Stimulated activated CD8-positive, alpha-beta memory T cell treated with anti-CD3 and anti-CD28 coated beads, Interleukin-2, amount 100 ng/mL, for 48 hours (primary cell): Measurements from ENCODE around the gene PLA2G6.
A peak's percentile ranks its signal among the peaks of the same experiment; 100 is the strongest.

Experiments used
- DNase-seq, 2 donors: peaks; one replicate each; pipeline ENCODE4 v3.0.0-alpha.2; 2020; ENCODE audit warnings: low read depth in 2 of 2

PLA2G6 gene

DNA sequence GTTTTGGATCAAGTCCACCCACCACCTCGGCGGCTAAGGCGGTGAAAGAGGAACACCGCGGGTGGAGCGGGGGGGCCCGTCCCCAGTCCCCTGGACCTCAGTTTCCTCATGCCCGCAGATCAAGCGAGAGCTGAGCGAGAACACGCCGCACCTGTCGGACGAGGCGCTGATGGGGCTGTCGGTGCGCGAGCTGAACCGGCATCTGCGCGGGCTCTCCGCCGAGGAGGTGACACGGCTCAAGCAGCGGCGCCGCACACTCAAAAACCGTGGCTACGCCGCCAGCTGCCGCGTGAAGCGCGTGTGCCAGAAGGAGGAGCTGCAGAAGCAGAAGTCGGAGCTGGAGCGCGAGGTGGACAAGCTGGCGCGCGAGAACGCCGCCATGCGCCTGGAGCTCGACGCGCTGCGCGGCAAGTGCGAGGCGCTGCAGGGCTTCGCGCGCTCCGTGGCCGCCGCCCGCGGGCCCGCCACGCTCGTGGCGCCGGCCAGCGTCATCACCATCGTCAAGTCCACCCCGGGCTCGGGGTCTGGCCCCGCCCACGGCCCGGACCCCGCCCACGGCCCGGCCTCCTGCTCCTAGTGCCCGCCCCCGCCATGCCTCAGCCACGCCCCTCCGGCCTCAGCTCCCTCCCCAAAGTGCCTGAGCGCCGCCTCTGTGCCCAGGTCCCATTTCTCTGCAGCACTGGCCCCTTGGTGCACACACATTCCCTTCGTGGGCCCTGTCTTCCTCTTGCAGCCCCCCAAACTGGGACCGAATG lies 32.8 kb upstream of the PLA2G6 start:
- peak; percentile 52 for DNase-seq

DNA sequence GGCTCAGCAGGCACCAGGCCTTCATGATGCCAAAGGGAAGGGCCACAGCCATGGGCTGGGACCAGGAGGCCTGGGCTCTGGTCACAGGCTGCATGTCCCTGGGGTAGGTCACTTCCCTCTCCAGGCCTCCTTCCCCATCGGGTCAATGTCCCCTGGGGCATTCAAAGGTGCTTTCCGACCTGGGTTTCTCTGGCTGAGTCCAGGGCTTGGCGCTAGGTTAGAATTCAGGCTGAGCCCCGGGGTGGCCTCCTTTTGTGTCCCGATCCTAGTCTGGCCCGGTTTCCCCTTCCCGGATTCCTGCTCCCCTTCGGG lies 32.3 kb upstream of the PLA2G6 start:
- DNase-seq, result no peak

DNA sequence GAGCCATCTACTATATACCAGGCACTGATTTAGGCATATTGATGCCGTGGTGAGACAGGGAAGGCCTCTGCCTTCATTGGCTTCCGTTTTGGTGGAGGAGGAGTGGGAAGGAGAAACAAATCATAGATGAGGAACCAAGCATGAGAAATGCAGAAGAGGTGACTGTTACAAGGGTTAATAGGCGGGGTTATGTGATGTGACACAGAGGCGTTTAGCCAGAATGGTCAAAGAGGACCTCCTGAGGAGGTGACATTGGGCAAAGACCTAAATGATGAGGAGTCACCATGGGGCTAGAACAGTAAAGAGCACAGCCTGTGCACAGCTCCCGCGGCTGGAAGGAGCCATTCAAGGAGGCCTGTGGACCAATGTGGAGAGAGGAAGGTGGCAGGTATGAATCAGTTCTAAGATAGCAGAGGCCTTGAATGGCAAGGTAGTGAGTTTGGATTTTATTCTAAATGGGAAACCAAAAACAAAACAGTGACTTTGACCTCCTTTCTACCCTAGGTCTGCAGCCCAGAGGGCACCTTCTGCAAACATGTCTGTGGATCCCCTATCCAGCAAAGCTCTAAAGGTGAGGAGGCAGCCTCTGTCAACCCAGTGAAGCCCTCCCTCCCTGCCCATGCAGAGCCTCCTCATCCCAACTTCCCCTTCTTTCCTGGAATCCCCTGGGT lies 31.8 kb upstream of the PLA2G6 start:
- DNase-seq, result no peak

DNA sequence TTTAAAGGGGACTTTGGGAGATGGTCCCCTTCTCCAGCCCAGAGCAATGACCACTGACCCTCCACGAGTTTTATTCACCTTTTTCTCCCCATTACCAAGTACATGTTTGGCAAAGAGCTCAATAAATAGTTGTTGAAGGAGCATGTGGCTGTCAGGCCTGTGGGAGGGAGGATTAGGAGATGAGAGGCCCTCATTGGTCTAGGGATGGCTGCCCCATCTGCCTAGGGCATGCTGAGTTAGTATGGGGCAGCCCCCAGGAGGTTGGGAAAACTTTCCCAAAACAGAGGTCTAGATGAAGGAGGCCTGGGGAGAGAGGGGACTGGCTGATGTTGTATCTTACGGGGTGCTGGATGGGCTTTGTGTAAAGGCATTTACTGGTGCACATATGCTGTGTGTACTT lies 30.8 kb upstream of the PLA2G6 start:
- no peak for DNase-seq

DNA sequence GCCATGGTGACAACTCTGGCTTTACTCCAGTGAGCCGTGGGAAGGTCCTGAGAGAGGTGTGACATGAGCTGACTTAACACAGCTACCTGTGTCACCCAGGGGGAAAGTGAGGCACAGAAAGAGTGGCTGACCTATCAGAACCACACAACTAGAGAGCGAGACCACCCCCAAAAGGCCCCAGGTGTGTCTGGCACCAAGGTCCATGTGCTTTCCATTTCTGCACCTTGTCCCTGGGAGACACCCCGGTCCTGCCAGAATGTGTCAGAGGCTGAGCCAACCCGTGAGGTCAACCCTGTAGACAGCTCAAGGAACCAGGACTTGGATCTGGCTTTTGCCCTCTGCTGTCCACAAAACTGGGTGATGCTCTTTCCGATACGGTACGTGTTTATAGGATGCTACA lies 29.9 kb upstream of the PLA2G6 start:
- DNase-seq, result no peak

DNA sequence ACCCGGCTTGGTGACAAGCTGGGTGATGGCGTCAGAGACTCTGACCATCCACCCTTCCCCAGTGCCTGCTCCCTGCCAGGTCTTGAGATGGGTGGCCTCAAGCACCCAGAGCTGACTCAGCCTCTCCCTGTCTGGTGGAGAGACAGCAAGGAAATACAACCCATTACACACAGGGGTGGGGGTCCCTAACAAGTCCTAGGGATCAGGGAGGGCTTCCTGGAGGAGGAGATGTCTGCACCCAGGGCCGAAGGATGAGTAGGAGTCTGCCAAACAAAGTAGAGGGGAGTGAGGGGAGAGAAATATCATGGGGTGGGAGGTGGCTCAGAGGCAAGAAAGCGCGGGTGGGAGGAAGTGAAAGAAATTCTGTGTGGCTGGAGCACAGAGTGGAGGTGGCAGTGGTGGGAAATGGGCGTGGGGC lies 26.9 kb upstream of the PLA2G6 start:
- DNase-seq, result no peak

DNA sequence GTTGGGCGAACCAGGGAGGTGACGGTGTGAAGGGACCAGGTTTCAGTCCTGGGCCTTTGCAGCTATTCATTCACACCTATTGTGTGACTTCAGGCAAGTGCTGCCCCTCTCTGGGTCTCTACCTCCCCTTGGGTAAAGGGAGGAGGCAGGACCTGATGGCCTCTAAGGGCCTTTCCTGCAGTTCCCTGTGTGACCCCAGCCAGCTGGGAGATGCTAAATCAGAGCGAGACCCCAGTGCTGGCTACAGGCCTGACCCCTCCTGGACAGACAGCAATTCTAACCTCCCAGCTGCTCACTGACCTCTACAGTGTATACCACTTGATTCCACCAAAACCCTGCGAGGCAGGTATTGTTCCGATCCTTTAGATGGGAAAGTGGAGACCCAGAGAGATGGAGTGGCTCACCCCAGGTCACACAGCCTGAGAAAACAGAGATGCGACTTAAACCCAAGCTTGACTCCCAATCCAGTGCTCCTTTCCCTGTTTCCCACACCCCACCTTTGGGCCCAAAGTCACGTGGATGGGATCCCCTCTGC lies 26.3 kb upstream of the PLA2G6 start:
- no peak for DNase-seq

DNA sequence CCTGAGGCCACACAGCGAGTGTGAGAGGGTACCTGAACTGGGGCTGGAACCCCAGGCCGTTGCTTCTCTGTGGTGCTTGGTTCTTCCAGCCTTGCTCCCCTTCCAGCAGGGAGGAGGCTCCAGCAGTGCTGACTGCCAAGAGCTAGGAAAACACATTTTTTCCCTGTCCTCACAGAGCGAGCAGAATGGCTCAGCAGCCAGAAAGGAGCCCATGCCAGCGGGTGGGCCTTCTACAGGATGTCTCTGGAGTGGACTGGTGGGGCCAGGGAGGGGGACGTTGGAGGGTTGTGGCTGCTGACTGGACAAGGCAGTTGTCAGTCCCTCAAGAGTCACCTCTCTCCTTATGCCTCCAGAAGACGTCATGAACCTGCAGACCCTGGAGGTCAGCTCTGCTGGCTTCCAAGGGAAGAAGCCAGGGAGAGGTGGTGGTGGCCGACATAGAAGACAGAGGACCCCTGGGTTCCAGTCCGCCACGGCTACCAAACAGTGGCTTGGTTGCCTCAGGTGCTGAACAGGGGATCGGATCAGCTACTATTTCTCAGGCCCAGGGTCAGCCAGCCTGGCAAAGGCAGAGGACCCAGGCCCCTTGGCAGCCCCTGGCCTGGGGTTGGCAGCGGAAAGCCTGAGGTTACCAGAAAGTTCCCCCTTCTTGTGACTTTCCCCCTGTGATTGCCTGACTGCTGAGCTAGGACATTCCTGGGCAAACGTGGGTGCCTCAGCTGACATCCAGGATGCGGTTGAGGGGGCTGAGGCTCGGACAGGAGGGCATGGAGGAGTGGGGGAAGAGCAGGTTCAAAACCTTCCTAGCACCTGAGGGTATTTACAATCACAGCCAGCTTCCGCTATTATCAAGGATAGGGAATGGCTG lies 23.9 kb upstream of the PLA2G6 start:
- DNase-seq, result no peak

DNA sequence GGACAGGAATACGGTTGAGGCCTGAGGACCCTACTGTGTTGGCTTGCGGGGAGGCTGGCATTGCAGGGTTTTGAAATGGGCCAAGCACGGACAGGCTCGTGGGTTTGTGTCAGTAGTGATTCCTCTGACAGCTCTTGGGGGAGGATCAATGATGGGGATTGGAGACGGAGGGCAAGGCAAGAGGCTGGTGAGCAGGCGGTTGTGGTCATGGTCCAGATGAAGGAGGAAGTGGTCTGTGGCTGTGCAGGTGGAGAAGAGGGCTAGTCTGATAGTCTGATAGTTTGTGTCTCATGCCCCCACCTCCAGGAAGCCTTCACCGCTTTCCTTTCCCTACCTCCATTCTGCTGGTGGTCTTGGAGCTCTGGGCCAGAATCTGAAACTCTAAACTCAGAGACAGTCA lies 23.2 kb upstream of the PLA2G6 start:
- no peak for DNase-seq

DNA sequence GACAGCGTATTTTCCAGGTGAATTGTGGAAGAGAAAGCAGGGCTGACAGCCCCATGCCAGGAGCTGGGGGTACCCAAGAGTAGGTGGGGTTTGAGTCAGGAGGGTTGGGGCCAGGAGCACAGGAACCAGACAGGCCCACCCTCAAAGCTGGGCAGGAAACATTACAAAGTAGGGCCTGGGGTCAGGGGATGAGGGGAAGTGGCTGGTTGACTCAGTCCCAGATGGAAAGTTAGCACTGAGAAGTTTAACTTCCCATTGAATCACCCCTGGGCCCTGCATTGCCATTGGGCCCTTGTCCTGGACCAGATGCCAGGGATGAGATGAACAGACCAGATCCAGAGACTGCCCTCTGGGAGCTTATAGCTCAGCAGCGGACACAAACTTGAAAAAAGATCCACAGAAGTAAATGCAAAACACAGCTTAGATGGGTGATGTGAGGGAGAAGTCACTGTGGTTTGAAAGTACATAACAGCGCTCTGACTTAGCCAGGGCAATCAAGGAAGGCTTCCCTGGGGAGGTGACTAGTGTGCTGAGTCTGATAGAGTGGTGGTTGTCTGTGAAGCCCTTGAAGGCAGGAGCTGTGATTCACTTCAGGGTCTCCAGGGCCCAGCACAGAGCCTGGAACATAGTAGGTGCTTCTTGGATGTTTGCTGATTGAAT lies 22.4 kb upstream of the PLA2G6 start:
- DNase-seq, result no peak

DNA sequence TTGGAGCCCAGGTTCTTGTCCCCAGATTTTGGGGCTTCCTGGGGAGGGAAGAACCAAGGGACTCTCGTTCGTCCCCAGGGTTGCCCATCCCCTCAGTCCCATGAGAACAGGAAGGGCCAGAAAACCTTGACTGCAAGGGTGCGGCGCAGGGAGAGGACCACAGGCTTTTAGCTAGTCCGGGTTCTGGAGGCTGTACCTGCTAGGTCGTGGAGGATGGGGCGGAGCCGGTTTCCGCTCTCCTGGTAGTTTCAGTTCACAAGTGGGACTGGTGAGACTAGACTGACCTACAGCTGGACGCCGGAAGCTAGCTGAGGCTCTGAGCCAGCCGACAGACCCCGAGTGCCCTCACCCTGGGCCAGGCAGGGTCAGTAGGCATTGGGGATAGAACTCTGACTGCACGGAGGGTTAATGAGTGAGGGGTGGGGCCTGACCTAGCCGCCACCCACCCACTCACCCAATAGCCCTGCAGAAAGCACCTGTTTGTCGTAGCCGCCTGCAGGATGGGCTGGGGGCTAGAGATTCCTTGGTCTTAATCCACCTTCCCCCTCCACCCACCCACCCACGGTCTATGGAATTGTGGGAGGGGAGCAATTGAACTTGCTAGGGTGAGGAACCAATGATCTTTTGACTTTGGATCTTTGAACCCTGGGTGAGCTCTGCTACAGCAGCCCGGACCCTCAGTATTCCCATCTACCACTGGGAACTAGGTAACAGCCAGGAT lies 21.6 kb upstream of the PLA2G6 start:
- DNase-seq, result no peak

DNA sequence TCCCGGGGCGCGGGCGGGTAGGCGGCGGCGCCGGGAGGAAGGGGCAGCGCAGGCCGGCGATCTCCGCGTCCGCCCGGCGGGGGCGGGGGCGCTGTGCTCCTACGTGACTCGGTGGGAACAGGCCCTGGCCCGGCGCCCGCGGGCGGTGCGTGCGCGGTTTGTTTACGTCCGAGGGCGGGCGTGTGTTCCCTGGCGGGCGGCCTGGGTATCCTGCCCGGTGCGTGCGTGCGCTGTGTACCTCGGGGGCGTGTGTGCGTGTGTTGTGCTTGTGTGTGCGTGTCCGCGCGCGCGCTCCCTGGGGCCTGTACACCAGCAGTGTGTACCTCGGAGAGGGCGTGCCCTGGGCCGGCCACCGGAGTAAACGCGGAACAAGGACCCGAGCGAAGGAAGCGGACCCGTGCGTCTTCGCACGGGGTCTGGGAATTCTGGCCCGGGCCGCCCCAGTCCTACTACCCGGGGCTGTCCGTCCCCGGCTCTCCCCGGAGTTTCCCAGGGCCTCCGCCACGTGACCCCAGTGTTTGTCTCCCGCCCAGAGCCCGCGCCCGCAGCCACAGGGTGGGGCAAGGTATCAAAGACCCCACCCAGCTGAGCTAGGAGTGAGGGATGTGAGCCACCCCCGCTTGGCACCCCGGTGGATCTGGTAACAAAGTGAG lies 20.9 kb upstream of the PLA2G6 start:
- peak; percentile 35 to 38 for DNase-seq

DNA sequence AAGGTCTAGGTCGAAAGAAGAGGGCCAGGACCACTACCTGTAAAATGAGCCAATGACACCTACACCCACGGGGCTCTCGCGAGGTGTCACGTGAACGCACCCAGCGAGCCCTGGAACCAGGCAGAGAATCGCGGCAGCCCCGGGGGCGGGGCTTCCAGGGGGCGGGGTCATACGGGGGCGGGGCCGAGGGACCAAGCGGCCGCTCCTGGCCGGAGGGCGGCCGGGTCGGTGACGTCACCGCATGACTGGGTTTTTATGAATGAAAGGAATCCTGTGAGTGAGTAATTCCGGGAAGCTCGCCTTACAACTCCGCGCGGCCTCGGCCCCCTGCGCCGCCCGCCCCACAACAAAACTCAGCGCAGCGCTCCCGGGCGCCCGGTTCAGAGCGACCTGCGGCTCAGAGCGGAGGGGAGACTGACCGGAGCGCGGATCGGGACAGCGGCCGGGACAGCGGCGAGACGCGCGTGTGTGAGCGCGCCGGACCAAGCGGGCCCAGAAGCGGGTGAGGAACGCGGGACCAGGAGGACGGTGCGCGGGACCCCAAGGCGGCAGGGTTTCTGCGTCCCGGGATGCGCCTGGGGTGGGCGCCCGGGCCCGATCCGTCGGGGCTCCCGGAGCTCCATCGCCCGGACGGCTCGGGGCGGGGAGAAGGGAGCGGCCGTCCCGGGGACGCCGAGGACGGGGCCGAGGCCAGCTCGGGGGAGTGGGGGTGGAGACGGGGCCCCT lies 20.2 kb upstream of the PLA2G6 start, which contains the start of gene MAFF:
TSS of gene MAFF (plus strand) at position 284 of the 726 bp plus-strand sequence. CDS start 11,860 bp downstream, outside the sequence.
- peak; percentile 86 to 95 for DNase-seq

DNA sequence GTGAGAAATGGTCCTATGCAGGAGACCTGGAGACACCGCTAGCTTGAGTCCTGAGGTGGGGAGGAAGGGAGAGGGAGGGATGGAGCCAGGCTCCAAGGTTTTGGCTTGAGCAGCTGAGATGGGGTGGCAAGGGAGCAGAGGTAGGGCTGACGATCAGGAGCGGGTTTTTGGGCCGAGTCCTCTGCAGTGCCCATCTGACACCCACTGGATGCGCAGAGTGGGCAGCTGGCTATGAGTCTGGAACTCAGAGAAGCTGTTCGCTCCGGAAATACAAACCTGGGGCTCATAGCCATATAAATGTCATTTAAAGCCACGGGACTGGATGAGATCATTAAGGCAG lies 19.7 kb upstream of the PLA2G6 start:
- DNase-seq, result no peak

DNA sequence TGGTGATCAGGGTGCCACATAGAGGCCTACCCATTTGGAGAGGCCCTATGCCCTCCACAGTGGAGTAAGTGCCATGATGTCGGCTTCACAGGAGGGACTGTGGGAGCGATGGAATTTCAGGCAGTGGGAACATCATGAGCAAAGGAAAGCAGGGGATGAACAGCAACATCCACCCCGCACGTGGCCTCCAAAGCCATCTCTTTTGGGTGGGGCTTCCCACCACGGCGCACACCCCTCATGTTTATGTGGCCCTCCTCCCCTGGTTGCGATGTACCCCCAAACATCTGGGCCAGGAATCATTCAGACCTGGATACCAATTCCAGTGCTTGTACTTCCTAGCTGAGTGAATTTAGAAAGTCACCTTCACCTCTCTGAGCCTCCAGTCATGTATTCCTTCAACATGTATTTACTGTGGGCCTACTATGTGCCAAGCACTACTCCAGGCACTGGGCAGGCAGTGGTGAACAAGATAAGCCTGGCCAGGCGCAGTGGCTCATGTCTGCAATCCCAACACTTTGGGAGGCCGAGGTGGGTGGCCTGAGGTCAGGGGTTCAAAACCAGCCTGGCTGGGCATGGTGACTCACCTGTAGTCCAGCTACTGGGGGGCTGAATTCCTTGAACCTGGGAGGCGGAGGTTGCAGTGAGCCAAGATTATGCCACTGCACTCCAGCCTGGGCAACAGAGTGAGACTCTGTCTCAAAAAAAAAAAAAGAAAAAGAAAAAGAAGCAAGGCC lies 18.4 kb upstream of the PLA2G6 start:
- no peak for DNase-seq

DNA sequence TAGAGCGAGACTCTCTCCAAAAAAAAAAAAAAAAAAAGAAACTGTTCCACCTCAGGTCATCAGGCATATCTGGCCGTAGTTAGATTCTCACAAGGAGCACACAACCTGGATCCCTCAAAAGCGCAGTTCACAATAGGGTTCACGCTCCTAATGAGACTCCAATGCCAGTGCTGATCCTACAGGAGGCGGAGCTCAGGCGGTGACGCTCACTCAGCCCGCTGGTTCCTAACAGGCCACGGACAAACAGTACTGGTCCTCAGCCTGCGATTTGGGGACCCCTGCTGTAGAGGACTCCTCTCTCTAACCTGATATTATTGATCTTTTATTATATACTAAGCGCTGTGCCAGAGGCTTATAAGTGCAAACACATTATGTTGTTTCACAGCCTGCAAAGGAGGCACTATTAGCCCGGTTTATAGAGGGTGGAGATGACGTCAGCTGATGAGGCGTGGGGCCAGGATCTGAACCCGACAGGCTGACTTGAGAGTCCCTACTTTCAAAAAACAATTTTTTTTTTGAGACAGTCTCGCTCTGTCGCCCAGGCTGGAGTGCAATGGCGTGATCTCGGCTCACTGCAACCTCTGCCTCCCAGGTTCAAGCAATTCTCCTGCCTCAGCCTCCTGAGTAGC lies 15.3 kb upstream of the PLA2G6 start:
- no peak for DNase-seq

DNA sequence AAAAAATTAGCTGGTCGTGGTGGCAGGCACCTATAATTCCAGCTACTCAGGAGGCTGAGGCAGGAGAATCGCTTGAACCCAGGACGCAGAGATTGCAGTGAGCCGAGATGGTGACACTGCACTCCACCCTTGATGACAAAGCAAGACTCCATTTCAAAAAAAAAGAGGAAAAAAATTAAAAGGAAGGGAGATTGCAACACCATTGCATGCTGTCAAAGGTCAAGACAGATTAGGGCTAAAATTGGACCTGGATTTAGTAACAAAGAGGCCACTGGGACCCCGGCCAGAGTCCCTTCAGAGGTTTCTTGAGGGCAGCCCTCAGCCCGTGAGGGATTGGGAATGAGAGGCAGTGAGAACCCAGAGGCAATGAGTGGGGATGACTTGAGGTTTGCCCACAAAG lies 11.9 kb upstream of the PLA2G6 start:
- DNase-seq, result no peak

DNA sequence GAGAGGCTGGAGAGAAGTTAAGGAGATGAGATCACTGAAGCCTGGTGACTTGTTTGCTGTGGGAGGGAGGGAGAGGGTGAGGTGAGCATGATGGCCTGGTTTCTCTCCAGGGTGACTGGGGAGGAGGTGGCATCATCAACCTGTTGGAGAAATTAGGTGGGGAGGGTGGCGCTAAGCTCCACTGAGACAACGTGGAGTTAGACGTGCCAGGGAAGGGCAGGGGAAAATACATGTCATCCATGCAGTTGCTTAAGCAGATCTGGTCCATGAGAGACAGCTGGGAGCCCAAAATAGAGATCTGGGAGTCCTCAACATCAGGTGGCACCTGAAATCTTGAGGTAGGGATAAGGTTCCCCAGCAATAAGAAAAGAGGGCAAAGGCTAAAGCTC lies 10.8 kb upstream of the PLA2G6 start:
- DNase-seq, result no peak
